Caco-2 (cell line): ENCODE results near the gene FAM209A. TPM values are rescaled to one million over a fixed set of nuclear protein-coding genes. Genes with fewer than 3 reads are reported as not detected.

Experiments
- BruUV-seq: library from RNA; stranded (reverse); fragments of 400-500 nt; replicated peaks from 2 replicates; lab custom pipeline; 2021; lab: Mats Ljungman, UMichigan
- CTCF ChIA-PET: fragments of 300-600 bp; sonication (Branson Sonifier 250); formaldehyde crosslinking; loops from one replicate; lab custom pipeline; 2022; ENCODE audit warnings: antibody characterized with exemption; lab: Charles Lee
- POLR2A ChIA-PET: fragments of 300-600 bp; sonication (Branson Sonifier 250); formaldehyde crosslinking; loops from one replicate; lab custom pipeline; 2022; ENCODE audit warnings: antibody characterized with exemption; lab: Charles Lee
- DNase-seq, 2 experiments: peaks; one replicate each; pipeline versions ENCODE4 v3.0.0 to v3.0.0-alpha.2; 2020 to 2022
- H3K27me3 ChIP-seq: replicated peaks from 2 replicates; pipeline ENCODE4 v1.6.0; 2011; ENCODE audit warnings: low read length; ENCODE audit not compliant: control insufficient read depth, insufficient read depth
- H3K36me3 ChIP-seq: 2 replicates; pipeline ENCODE4 v1.5.1; 2011; ENCODE audit warnings: low read length; ENCODE audit not compliant: control insufficient read depth, insufficient read depth
- H3K4me1 ChIP-seq: fragments of 250-450 bp; sonication (Bioruptor Pico); 2 replicates; pipeline ENCODE4 v1.5.1; 2020; ENCODE audit warnings: mild to moderate bottlenecking
- H3K4me3 ChIP-seq: 2 replicates; pipeline ENCODE4 v1.5.1; 2011; ENCODE audit warnings: low read depth, mild to moderate bottlenecking, control low read depth, low read length
- H3K9me3 ChIP-seq: fragments of 250-450 bp; sonication (Bioruptor Pico); 2 replicates; pipeline ENCODE4 v1.5.1; 2020; ENCODE audit warnings: mild to moderate bottlenecking, moderate library complexity
- H3K27ac Mint-ChIP-seq: one replicate; pipeline ENCODE4 v1.8.0; 2022; ENCODE audit warnings: mixed read lengths; ENCODE audit not compliant: unreplicated experiment
- H3K27me3 Mint-ChIP-seq: one replicate; pipeline ENCODE4 v1.8.0; 2022; ENCODE audit warnings: mixed read lengths; ENCODE audit not compliant: insufficient read depth, unreplicated experiment
- H3K36me3 Mint-ChIP-seq: one replicate; pipeline ENCODE4 v1.8.0; 2022; ENCODE audit warnings: mild to moderate bottlenecking, mixed read lengths; ENCODE audit not compliant: insufficient read depth, unreplicated experiment
- H3K4me1 Mint-ChIP-seq: one replicate; pipeline ENCODE4 v1.8.0; 2022; ENCODE audit warnings: low read depth, mixed read lengths; ENCODE audit not compliant: unreplicated experiment
- H3K4me3 Mint-ChIP-seq: one replicate; pipeline ENCODE4 v1.8.0; 2022; ENCODE audit warnings: mild to moderate bottlenecking, moderate library complexity, mixed read lengths; ENCODE audit not compliant: unreplicated experiment
- H3K9me3 Mint-ChIP-seq: one replicate; pipeline ENCODE4 v1.8.0; 2022; ENCODE audit warnings: mixed read lengths; ENCODE audit not compliant: unreplicated experiment
- CTCF ChIP-seq, 2 experiments: fragments of 200-600 bp in 1 of 2; IDR thresholded peaks; 1 replicate in 1 of 2; 2 replicates in 1 of 2; pipeline versions ENCODE4 v1.5.1 to v1.8.0; 2011 to 2022; ENCODE audit warnings: antibody characterized with exemption in 1 of 2, control low read depth in 1 of 2, inconsistent platforms in 1 of 2, low read depth in 1 of 2, low read length in 1 of 2, mild to moderate bottlenecking in 1 of 2, moderate library complexity in 1 of 2; ENCODE audit not compliant: insufficient read depth in 1 of 2, severe bottlenecking in 1 of 2, unreplicated experiment in 1 of 2
- intact Hi-C: fragments of 100-400 bp; cut with micrococcal nuclease; formaldehyde crosslinking; loops from one replicate; pipeline ENCODE4 v1.10.0; 2022; ENCODE audit not compliant: unreplicated experiment
- total RNA-seq: library from RNA; stranded (reverse); gene quantifications from 2 replicates; pipeline ENCODE4 v1.2.3, GENCODE V29; 2022

The FAM209A gene
- total RNA-seq, 1 experiment from 2014 or later, result 0.57 TPM

- peaks cover 7% of the 10 kb centered on the region; the same call in 1 of the 2 replicates for H3K36me3 ChIP-seq
- Mint-ChIP-seq H3K4me1 (no peaks in the 10 kb centered on the region), H3K27me3 (no peaks in the 10 kb centered on the region), H3K4me3 (no peak overlapping the region), H3K9me3 (no peaks in the 10 kb centered on the region), H3K27ac (no peak overlapping the region), H3K36me3 (peaks cover 64% of the 10 kb centered on the region)
- no peak for TF ChIP-seq CTCF (IDR thresholded peaks at IDR 0.05; ENCODE audit: insufficient read depth in 1 of 2, low read depth in 1 of 2, low read length in 1 of 2, severe bottlenecking in 1 of 2, unreplicated experiment in 1 of 2)
- POLR2A ChIA-PET, result no interaction called here
- DNase-seq, result no peak
- CTCF ChIA-PET, result no interaction called here
- no peak overlapping the region for H3K4me3 ChIP-seq
- H3K9me3 ChIP-seq, result no peaks in the 10 kb centered on the region
- intact Hi-C loops, result no loop called here
- BruUV-seq, result no TSS peak
- H3K27me3 ChIP-seq, result no peaks in the 10 kb centered on the region
- H3K4me1 ChIP-seq, result no peaks in the 10 kb centered on the region
Observed at GRCh38 chr20:56488566-56488965, 36.0 kb upstream of the FAM209A start.

- ChIA-PET POLR2A (interaction anchor here (0.5 kb wide), 1 partner anchor 88 kb away, joined by 3 read pairs; no protein-coding TSS in a partner anchor), CTCF (no interaction called here)
- Mint-ChIP-seq H3K4me3 (no peak overlapping the region), H3K9me3 (peaks cover 10% of the 10 kb centered on the region), H3K27ac (no peak overlapping the region), H3K36me3 (peaks cover 37% of the 10 kb centered on the region), H3K27me3 (no peaks in the 10 kb centered on the region), H3K4me1 (no peaks in the 10 kb centered on the region)
- no peak overlapping the region for H3K4me3 ChIP-seq
- H3K36me3 ChIP-seq, result no peaks in the 10 kb centered on the region
- TF ChIP-seq CTCF (IDR thresholded peaks at IDR 0.05; ENCODE audit: insufficient read depth in 1 of 2, low read depth in 1 of 2, low read length in 1 of 2, severe bottlenecking in 1 of 2, unreplicated experiment in 1 of 2), result no peak
- DNase-seq, result no peak
- no peaks in the 10 kb centered on the region for H3K4me1 ChIP-seq
- intact Hi-C loops, result no loop called here
- BruUV-seq, result no TSS peak
- H3K27me3 ChIP-seq, result no peaks in the 10 kb centered on the region
- no peaks in the 10 kb centered on the region for H3K9me3 ChIP-seq
Observed at GRCh38 chr20:56501116-56501515, 23.4 kb upstream of the FAM209A start.

GRCh38 chr20:56503916-56504315 lies 20.6 kb upstream of the FAM209A start:
- no peaks in the 10 kb centered on the region for H3K36me3 ChIP-seq
- H3K4me1 ChIP-seq, result no peaks in the 10 kb centered on the region
- Mint-ChIP-seq H3K36me3 (peaks cover 32% of the 10 kb centered on the region), H3K27me3 (no peaks in the 10 kb centered on the region), H3K27ac (no peak overlapping the region), H3K4me1 (no peaks in the 10 kb centered on the region), H3K4me3 (no peak overlapping the region), H3K9me3 (no peaks in the 10 kb centered on the region)
- intact Hi-C loops, result no loop called here
- no TSS peak for BruUV-seq
- H3K9me3 ChIP-seq, result no peaks in the 10 kb centered on the region
- CTCF ChIA-PET, result no interaction called here
- POLR2A ChIA-PET, result no interaction called here
- DNase-seq, result no peak
- H3K27me3 ChIP-seq, result no peaks in the 10 kb centered on the region
- H3K4me3 ChIP-seq, result no peak overlapping the region
- TF ChIP-seq CTCF (IDR thresholded peaks at IDR 0.05; ENCODE audit: insufficient read depth in 1 of 2, low read depth in 1 of 2, low read length in 1 of 2, severe bottlenecking in 1 of 2, unreplicated experiment in 1 of 2), result no peak
